Stimulated activated CD8-positive, alpha-beta memory T cell treated with anti-CD3 and anti-CD28 coated beads, Interleukin-2, amount 100 ng/mL, for 48 hours (primary cell): ENCODE measurements around the gene PNRC1.
"Not testable (repeated sequence)": the region's sequence is repeated elsewhere in the genome, so short reads cannot be mapped to it uniquely, and the experiment has no call there.

Source experiments
- DNase-seq, 2 donors: peaks; one replicate each; pipeline ENCODE4 v3.0.0-alpha.2; 2020; ENCODE audit warnings: low read depth in 2 of 2

PNRC1 gene

GRCh38 chr6:89080281-89081128 lies at the start of gene PNRC1:
Gene PNRC1 (plus strand): TSS chr6:89080751. CDS start chr6:89080895, 144 bp downstream.
- DNase-seq: peak; percentile 100

GRCh38 chr6:89032599-89032998 lies 48.0 kb upstream of the PNRC1 start:
- no peak for DNase-seq

DNA sequence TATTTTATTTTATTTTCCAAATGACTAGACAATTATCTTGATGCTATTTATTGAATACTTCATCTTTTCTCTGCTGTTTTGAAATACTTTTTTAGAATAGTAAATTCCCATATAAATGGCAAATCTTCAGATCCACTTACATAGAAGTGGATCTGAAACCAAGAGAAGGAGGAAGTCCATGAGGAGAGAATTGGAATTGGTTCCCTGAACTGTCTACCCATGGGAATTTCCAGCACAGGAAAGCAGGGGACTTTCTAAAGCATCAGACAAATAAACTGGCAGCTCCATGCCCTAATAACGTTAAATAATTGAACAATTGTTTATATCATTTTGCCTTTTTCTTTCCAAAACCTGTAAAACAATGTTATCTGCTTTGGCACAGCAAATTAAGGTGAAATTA lies 47.1 kb upstream of the PNRC1 start:
- no peak for DNase-seq

GRCh38 chr6:89034116-89034515 lies 46.4 kb upstream of the PNRC1 start:
- not testable (repeated sequence) for DNase-seq

GRCh38 chr6:89034586-89035251 lies 45.8 kb upstream of the PNRC1 start:
- DNase-seq: no peak

DNA sequence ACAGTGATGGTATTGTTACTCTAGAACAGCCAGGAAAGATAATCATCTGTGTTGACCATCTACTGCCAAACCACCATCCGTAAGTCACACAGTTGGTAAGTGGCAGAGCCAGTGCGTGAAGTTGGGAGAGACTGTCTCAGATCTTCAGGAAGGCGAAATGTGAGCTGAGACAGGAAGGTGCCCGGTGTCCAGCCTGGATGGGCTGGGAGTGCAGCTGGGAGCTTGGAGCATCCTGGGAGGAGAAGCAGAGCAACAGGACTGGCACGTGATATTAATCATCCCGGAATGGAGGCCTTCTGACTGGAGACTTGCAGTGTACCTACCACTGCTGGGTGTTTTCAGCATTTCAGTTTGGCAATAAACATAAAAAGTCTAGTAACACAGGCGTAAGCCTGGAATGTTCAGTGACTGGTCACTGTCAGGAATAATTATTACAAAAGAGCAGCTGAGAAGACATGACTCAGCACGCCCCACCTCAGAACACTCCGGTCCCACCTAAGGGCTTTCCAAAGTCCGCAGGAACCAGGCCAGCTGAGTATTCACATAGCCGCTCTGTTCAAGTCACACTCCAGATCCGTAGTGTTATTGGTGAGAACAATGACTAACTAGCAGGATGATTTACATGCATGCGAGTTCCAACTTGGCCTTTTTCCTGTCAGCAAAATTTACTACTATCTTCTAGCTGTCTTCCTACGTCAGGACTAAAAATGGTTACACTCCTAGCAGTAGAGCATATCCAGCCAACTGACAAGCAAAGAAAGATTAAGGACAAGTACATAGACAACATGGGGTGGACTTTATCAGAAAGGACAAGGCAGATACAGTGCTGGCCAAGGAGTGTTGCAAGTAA lies 45.1 kb upstream of the PNRC1 start:
- no peak for DNase-seq

DNA sequence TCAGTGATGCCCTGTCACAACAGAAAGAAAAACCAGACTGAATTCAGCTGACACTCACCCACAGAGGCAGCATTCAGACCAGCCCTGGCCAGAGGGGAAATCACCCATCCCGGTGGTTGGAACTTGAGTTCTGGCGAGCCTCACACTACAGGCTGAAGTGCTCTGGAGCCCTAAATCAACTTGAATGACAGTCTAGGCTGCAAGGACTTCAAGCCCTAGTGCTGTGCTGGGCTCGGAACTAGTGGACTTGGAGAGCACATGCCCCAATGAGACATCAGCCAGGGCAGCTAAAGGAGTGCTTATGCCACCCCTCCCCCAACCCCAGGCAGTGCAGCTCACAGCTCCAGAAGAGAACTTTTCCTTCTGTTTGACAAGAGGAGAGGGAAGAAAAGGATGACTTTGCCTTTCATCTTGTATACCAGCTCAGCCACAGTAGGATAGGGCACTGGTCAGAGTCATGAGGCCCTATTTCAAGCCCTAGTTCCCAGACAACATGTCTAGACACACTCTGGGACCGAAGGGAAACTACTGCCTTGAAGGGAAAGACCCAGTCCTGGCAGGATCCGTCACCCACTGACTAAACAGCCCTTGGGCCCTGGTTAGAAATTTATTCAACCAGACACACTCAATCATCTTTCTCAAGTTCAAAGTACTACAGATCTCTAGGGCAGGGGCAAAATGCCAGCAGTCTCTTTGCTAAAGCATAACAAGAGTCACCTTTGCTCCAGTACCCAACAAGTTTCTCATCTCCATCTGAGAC lies 43.2 kb upstream of the PNRC1 start:
- DNase-seq: no peak

DNA sequence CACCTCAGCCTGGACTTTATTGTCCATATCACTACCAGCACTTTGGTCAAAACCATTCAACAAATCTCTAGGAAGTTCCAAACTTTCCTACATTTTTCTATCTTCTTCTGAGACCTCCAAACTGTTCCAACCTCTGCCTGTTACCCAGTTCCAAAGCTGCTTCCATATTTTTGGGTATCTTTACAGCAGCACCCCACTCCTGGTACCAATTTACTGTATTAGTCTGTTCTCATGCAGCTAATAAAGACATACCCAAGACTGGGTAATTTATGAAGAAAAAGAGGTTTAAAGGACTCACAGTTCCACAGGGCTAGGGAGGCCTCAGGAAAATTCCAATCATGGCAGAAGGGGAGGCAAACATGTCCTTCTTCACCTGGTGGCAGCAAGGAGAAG lies 42.7 kb upstream of the PNRC1 start:
- DNase-seq: not testable (repeated sequence)

DNA sequence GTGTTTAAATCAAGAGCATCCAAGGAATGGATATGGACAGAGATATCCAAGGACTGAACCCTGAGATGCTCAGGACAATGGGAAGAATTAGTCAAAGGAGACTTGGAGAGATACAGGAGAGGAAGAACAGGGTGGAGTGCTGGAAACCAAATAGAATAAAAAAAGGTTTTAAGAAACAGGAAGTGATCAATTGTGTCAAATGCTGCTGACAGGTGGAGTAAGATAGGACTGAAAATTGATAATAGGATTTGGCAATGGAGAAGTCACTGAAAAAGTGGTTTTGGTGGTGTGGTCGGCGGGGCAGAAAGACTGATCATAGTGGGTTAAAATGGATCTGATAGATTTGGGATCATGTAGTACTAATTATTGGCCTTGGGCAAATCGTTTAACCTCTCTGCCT lies 37.9 kb upstream of the PNRC1 start:
- no peak for DNase-seq

GRCh38 chr6:89044328-89045010 lies 36.1 kb upstream of the PNRC1 start:
- DNase-seq: no peak

GRCh38 chr6:89045011-89045387 lies 35.6 kb upstream of the PNRC1 start:
- no peak for DNase-seq

DNA sequence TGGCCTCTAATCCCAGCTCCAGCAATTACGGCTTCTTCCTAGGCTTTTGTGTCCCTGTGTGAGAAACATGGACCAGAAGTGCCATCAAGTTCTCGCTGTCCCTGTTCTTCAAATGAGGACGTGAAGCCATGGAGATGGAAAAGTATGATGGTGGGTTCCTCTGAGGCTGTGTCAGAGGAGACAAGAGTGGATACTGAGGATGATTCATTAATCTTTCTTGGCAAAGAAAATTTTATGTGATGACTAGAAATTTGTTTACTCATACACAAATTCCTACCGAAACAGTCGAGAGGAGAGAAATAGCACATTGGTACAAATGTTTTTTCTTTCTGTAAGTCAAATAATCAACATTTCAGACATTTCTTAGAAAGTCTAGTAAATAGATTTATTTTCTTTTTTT lies 35.0 kb upstream of the PNRC1 start:
- no peak for DNase-seq

GRCh38 chr6:89047473-89047872 lies 33.1 kb upstream of the PNRC1 start:
- no peak for DNase-seq

GRCh38 chr6:89048288-89048923 lies 32.1 kb upstream of the PNRC1 start:
- DNase-seq: no peak

- no peak for DNase-seq
Measured at GRCh38 chr6:89048985-89049384, 31.6 kb upstream of the PNRC1 start.

DNA sequence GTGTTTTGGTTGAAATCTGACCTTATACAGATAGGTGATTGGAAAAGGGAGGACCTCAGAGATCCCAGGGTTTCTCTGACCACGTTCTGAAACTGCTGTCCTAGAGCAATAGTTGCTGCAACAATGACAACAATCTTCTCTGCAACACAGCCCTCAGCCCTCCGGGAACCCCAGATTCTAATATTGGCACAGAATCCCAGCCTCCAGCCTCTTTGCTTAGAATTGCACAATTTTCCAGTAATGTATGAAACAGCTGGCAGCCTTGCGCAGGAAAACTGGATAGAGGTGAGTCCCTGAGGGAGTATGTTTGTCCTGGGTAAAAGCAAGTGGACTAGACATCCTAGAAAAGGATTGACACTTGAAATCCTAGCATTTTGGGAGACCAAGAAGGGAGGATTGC lies 30.4 kb upstream of the PNRC1 start:
- DNase-seq: no peak

DNA sequence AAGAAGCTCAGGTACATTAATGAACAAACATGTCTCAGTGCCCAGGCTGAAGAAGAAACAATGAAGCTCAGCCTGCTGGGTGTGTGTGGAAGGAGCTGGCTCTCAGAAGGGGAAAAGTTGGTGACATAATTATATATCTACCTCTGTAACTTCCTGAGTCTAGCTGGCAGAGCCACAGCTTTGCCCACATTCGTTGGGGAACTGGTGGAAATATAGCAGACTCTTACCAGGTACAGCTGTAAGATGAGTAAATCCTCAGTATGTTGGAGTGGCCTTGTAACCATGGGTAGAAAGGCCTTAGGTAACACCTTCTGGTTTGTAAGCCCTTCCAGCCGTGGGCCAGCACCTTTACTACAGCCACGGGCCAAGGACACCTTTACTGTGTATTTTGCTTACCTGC lies 29.9 kb upstream of the PNRC1 start:
- no peak for DNase-seq

- no peak for DNase-seq
Measured at GRCh38 chr6:89051676-89052075, 28.9 kb upstream of the PNRC1 start.

- DNase-seq: no peak
Measured at GRCh38 chr6:89054208-89054607, 26.3 kb upstream of the PNRC1 start.

- DNase-seq: no peak
Measured at GRCh38 chr6:89057759-89058158, 22.8 kb upstream of the PNRC1 start.

DNA sequence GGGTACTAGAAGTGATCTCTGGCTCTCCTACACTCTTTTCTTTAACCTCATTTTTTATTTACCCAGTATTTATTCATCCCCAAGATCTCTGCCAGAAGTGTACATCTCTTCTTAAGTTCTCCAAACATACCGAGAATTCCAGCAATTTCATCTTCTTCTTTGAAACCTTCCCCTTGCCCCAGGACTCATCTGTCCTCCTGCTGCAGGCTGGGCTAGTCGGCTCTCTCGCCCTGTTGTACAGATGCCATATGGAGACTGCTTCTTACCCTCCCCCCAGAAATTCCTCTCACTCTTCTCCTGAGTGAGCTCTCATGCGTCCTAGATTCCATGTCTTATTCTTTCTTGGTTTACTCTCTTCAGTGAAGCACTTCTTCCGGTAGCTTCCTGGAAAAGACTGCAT lies 21.9 kb upstream of the PNRC1 start:
- no peak for DNase-seq
